OCI-LY3 (cell line): Measurements from ENCODE around the gene SLC13A5.

Experiments
- CTCF ChIP-seq: fragments of 200-600, 300-600 bp; sonication (generic); IDR thresholded peaks from 2 replicates; pipeline ENCODE4 v1.5.1; 2014; ENCODE audit warnings: antibody characterized with exemption, low read length, low read depth
- EZH2phosphoT487 ChIP-seq: fragments of 200-600 bp; shearing (Covaris generic); IDR thresholded peaks from 2 replicates; pipeline ENCODE4 v1.6.1; 2018; ENCODE audit warnings: antibody characterized with exemption, mixed run types, low read depth

GRCh38 chr17:6670999-6671398 is 42.2 kb downstream of the SLC13A5 start:
- TF ChIP-seq CTCF = no peak
- TF ChIP-seq EZH2phosphoT487 = no peak
